Peyer's patch (tissue), 4 donors: ENCODE measurements around the gene AIF1L.

Experiments used
- CTCF ChIP-seq, 6 experiments: fragments of 450-650 bp in 4 of 6; fragments of 200-600 bp in 2 of 6; sonication (generic) in 1 of 6; IDR thresholded peaks; one replicate each; pipeline ENCODE4 v1.5.1; 2017 to 2019; ENCODE audit warnings: antibody characterized with exemption in 6 of 6, mild to moderate bottlenecking in 3 of 6, moderate library complexity in 1 of 6
- POLR2A ChIP-seq, 2 donors: fragments of 450-650 bp; IDR thresholded peaks; one replicate each; pipeline ENCODE4 v1.5.1; 2017; ENCODE audit warnings: antibody characterized with exemption in 2 of 2, mild to moderate bottlenecking in 2 of 2, moderate library complexity in 2 of 2

GRCh38 chr9:131101207-131101964 is 5.1 kb downstream of the AIF1L start:
- no peak for TF ChIP-seq CTCF (IDR thresholded peaks at IDR 0.05)
- no peak for TF ChIP-seq POLR2A (IDR thresholded peaks at IDR 0.05)
